OCI-LY1 (cell line): ENCODE measurements around the gene SLX4IP.
"Not testable (repeated sequence)": the region's sequence is repeated elsewhere in the genome, so short reads cannot be mapped to it uniquely, and the experiment has no call there.

ENCODE experiments used
- H2AFZ ChIP-seq: fragments of 200-600 bp; sonication (generic), shearing (Covaris generic); 2 replicates; pipeline ENCODE4 v1.6.0; 2014; ENCODE audit warnings: antibody characterized with exemption, mild to moderate bottlenecking, low read length
- H3F3A ChIP-seq: fragments of 200-600 bp; sonication (generic), shearing (Covaris generic); 2 replicates; pipeline ENCODE4 v1.6.0; 2014; ENCODE audit warnings: mild to moderate bottlenecking, antibody characterized with exemption, low read length, moderate library complexity; ENCODE audit not compliant: insufficient read depth
- H3K27ac ChIP-seq: fragments of 200-600 bp; sonication (generic); 2 replicates; pipeline ENCODE4 v1.5.1; 2014; ENCODE audit warnings: low read length, mixed run types, mild to moderate bottlenecking, low read depth; ENCODE audit not compliant: poor library complexity, severe bottlenecking
- H3K27me3 ChIP-seq: fragments of 200-600 bp; sonication (generic); 2 replicates; pipeline ENCODE4 v1.6.0; 2014; ENCODE audit warnings: antibody characterized with exemption, mild to moderate bottlenecking, low read length, moderate library complexity; ENCODE audit not compliant: insufficient read depth
- H3K36me3 ChIP-seq: fragments of 200-600 bp; sonication (generic); 2 replicates; pipeline ENCODE4 v1.6.1; 2014; ENCODE audit warnings: mild to moderate bottlenecking, antibody characterized with exemption, low read length, moderate library complexity, mixed read lengths; ENCODE audit not compliant: insufficient read depth
- H3K4me1 ChIP-seq: fragments of 200-600 bp; sonication (generic); 2 replicates; pipeline ENCODE4 v1.5.1; 2014; ENCODE audit warnings: mild to moderate bottlenecking, low read length, moderate library complexity; ENCODE audit not compliant: insufficient read depth, severe bottlenecking
- H3K4me2 ChIP-seq: fragments of 200-600 bp; sonication (generic), shearing (Covaris generic); 2 replicates; pipeline ENCODE4 v1.6.1; 2014; ENCODE audit warnings: low read length
- H3K4me3 ChIP-seq: fragments of 200-600 bp; sonication (generic); 2 replicates; pipeline ENCODE4 v1.5.1; 2014; ENCODE audit warnings: low read length, low read depth, mild to moderate bottlenecking, mixed read lengths; ENCODE audit not compliant: poor library complexity, severe bottlenecking
- H3K79me2 ChIP-seq: fragments of 200-600 bp; shearing (Covaris generic); 2 replicates; pipeline ENCODE4 v1.6.1; 2016; ENCODE audit warnings: mixed run types, low read length, mixed read lengths; ENCODE audit not compliant: insufficient read depth
- H3K9ac ChIP-seq: fragments of 200-600 bp; sonication (generic), shearing (Covaris generic); 2 replicates; pipeline ENCODE4 v1.6.1; 2014; ENCODE audit warnings: mild to moderate bottlenecking, low read length, mixed read lengths
- H3K9me2 ChIP-seq: fragments of 200-600 bp; sonication (generic), shearing (Covaris generic); 2 replicates; pipeline ENCODE4 v1.6.1; 2014; ENCODE audit warnings: low read depth, mild to moderate bottlenecking, low read length, mixed read lengths
- H3K9me3 ChIP-seq: fragments of 200-600 bp; shearing (Covaris generic); 2 replicates; pipeline ENCODE4 v1.6.1; 2014; ENCODE audit warnings: low read length, mixed read lengths
- H4K20me1 ChIP-seq: fragments of 200-600 bp; sonication (generic), shearing (Covaris generic); 2 replicates; pipeline ENCODE4 v1.6.0; 2016; ENCODE audit warnings: mild to moderate bottlenecking, low read length; ENCODE audit not compliant: insufficient read depth
- EZH2 ChIP-seq: fragments of 200-600 bp; sonication (generic), shearing (Covaris generic); IDR thresholded peaks from 2 replicates; pipeline ENCODE4 v1.8.0; 2017; ENCODE audit warnings: borderline replicate concordance, mixed run types, mild to moderate bottlenecking, antibody characterized with exemption, low read length, moderate library complexity, mixed read lengths
- TF ChIP-seq, protein P1 (sequence below): fragments of 200-600 bp; sonication (generic), shearing (Covaris generic); IDR thresholded peaks from 2 replicates; pipeline ENCODE4 v1.5.1; 2017; ENCODE audit warnings: mild to moderate bottlenecking, antibody characterized with exemption, low read length, moderate library complexity, mixed read lengths

SLX4IP gene

DNA sequence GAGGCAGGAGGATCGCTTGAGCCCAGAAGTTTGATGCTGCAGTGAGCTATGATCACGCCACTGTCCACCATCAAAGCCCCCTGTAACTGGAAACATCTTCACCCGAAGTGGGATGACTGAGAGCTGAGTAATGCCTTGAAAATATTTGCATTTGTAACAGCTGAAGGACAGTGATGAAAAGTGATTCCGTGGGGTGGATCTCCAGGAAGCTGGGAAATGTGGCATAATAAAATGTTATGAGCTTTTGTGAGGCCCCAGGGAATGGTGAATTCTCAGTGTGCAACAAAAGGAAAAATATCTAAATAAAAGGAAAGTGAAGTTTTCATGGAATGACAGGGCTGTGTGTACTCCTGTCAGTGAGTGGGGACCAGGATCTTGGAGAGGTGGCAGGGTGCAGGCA is 146.7 kb downstream of the SLX4IP start:
- H3K9me3 ChIP-seq, result no peaks in the 10 kb centered on the region
- H2AFZ ChIP-seq, result no peak overlapping the region
- TF ChIP-seq EZH2, result no peak
- TF ChIP-seq, protein P1, sequence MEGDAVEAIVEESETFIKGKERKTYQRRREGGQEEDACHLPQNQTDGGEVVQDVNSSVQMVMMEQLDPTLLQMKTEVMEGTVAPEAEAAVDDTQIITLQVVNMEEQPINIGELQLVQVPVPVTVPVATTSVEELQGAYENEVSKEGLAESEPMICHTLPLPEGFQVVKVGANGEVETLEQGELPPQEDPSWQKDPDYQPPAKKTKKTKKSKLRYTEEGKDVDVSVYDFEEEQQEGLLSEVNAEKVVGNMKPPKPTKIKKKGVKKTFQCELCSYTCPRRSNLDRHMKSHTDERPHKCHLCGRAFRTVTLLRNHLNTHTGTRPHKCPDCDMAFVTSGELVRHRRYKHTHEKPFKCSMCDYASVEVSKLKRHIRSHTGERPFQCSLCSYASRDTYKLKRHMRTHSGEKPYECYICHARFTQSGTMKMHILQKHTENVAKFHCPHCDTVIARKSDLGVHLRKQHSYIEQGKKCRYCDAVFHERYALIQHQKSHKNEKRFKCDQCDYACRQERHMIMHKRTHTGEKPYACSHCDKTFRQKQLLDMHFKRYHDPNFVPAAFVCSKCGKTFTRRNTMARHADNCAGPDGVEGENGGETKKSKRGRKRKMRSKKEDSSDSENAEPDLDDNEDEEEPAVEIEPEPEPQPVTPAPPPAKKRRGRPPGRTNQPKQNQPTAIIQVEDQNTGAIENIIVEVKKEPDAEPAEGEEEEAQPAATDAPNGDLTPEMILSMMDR, result no peak
- no peak overlapping the region for H3K4me2 ChIP-seq
- H3K79me2 ChIP-seq, result no peaks in the 10 kb centered on the region
- no peaks in the 10 kb centered on the region for H3K4me1 ChIP-seq
- H3F3A ChIP-seq, result no peaks in the 10 kb centered on the region
- H3K4me3 ChIP-seq, result no peak overlapping the region
- no peak overlapping the region for H3K9ac ChIP-seq
- no peaks in the 10 kb centered on the region for H3K36me3 ChIP-seq
- no peaks in the 10 kb centered on the region for H4K20me1 ChIP-seq
- no peaks in the 10 kb centered on the region for H3K27me3 ChIP-seq
- no peak overlapping the region for H3K27ac ChIP-seq
- no peaks in the 10 kb centered on the region for H3K9me2 ChIP-seq

DNA sequence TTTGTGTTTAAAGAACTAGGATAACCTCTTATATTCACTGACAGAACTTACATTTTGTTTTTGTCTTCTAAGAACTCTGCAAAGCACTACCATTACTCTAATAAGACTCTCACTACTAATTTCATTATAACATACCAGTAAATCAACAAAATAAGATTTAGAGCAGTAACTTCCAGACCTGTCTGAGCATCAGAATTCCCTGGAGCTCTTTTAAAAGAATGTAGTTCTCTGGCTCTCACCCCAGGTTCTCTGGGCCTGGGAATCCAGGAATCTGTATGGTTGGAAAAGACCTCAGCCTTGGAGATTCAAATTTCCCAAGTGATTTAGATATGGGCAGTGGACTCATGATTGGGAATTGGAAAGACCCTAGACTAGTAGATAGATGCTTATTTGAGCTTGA is 149.3 kb downstream of the SLX4IP start:
- H3K79me2 ChIP-seq, result no peaks in the 10 kb centered on the region
- H3F3A ChIP-seq, result no peaks in the 10 kb centered on the region
- no peak overlapping the region for H3K27ac ChIP-seq
- no peaks in the 10 kb centered on the region for H4K20me1 ChIP-seq
- no peak overlapping the region for H3K9ac ChIP-seq
- H3K4me3 ChIP-seq, result no peak overlapping the region
- TF ChIP-seq EZH2, result no peak
- no peaks in the 10 kb centered on the region for H3K36me3 ChIP-seq
- no peaks in the 10 kb centered on the region for H3K9me2 ChIP-seq
- no peak overlapping the region for H3K4me2 ChIP-seq
- H2AFZ ChIP-seq, result no peak overlapping the region
- no peaks in the 10 kb centered on the region for H3K9me3 ChIP-seq
- H3K4me1 ChIP-seq, result no peaks in the 10 kb centered on the region
- no peaks in the 10 kb centered on the region for H3K27me3 ChIP-seq

GRCh38 chr20:10585308-10585707 is 150.2 kb downstream of the SLX4IP start:
- Histone ChIP-seq H3K27me3 (no peaks in the 10 kb centered on the region), H3K4me1 (no peaks in the 10 kb centered on the region), H3K9ac (no peak overlapping the region), H3K27ac (no peak overlapping the region), H3K36me3 (no peaks in the 10 kb centered on the region), H2AFZ (no peak overlapping the region), H3K4me3 (no peak overlapping the region), H3K79me2 (no peaks in the 10 kb centered on the region), H3K9me2 (no peaks in the 10 kb centered on the region), H3F3A (no peaks in the 10 kb centered on the region), H3K4me2 (no peak overlapping the region), H3K9me3 (no peaks in the 10 kb centered on the region), H4K20me1 (no peaks in the 10 kb centered on the region)
- TF ChIP-seq, protein P1, result no peak
- TF ChIP-seq EZH2, result no peak

DNA sequence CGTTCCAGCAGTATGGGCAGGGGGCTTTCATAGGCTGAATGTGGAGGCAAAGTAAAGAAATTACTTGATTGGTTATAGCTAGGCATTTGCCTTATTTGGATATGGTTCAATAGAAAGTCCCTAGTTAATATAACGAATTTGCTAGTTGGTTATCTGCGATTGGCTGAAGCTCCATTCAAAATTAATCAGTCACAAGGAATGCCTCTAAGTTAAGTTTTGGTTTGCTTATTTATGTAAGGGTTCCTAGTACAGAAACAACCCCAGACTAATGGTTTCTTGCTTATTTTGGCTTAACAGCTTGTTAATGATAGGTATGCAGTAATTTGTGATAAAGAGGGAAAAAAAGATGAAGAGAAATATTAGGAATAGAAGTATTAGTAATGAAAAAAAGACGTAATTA is 151.2 kb downstream of the SLX4IP start:
- H3K36me3 ChIP-seq, result no peaks in the 10 kb centered on the region
- H3K4me3 ChIP-seq, result no peak overlapping the region
- no peaks in the 10 kb centered on the region for H4K20me1 ChIP-seq
- no peaks in the 10 kb centered on the region for H3K79me2 ChIP-seq
- no peak overlapping the region for H3K27ac ChIP-seq
- no peak overlapping the region for H3K4me2 ChIP-seq
- H3K9me2 ChIP-seq, result no peaks in the 10 kb centered on the region
- no peak overlapping the region for H2AFZ ChIP-seq
- H3F3A ChIP-seq, result no peaks in the 10 kb centered on the region
- H3K4me1 ChIP-seq, result no peaks in the 10 kb centered on the region
- H3K9me3 ChIP-seq, result no peaks in the 10 kb centered on the region
- TF ChIP-seq EZH2, result no peak
- TF ChIP-seq, protein P1, result no peak
- H3K9ac ChIP-seq, result no peak overlapping the region
- H3K27me3 ChIP-seq, result no peaks in the 10 kb centered on the region

GRCh38 chr20:10590446-10590845 is 155.3 kb downstream of the SLX4IP start:
- not testable (repeated sequence) for H3K4me1 ChIP-seq, H3K4me3 ChIP-seq, H4K20me1 ChIP-seq, H3K27ac ChIP-seq, H3K36me3 ChIP-seq, H2AFZ ChIP-seq, H3K9ac ChIP-seq, H3K27me3 ChIP-seq, H3K4me2 ChIP-seq, H3F3A ChIP-seq, H3K9me3 ChIP-seq, H3K9me2 ChIP-seq, H3K79me2 ChIP-seq
